ENCODE measurements around the gene RGS10. TPM values are rescaled to one million over a fixed set of nuclear protein-coding genes. Genes with fewer than 3 reads are reported as not detected.
A peak's percentile ranks its signal among the peaks of the same experiment; 100 is the strongest.

Gene RGS10
- total and polyA plus RNA-seq, 3 experiments from 2014 or later: 127 to 182 (median 130) TPM

GRCh38 chr10:119505588-119506315, 36.8 kb downstream of the RGS10 start:
- H3K36me3 ChIP-seq (ENCODE audit: insufficient read depth, low read length): peaks cover 18% of the 10 kb centered on the region
- ChIA-PET CTCF (interaction anchor here (1.3 to 2.1 kb wide), 2 partner anchors 16 to 32 kb away, joined by 3 to 6 read pairs; no protein-coding TSS in a partner anchor), POLR2A (interaction anchor here (0.6 kb wide), 2 partner anchors 12 to 32 kb away, joined by 3 to 6 read pairs; no protein-coding TSS in a partner anchor)
- H3K27me3 ChIP-seq (ENCODE audit: insufficient read depth, low read length, poor library complexity, severe bottlenecking): no peaks in the 10 kb centered on the region
- peak overlapping the region in 7 of 8 donors; percentile 6 to 94 (median 54) for H3K27ac Mint-ChIP-seq
- peak in 1 of 5 donors; percentile 79 for DNase-seq
- peak overlapping the region; percentile 51 for H3K4me3 ChIP-seq (ENCODE audit: low read length)
- H3K27me3 Mint-ChIP-seq: no peaks in the 10 kb centered on the region
- H3K36me3 Mint-ChIP-seq: peaks cover 5 to 58% (median 15%) of the 10 kb centered on the region in 3 donors
- H3K4me1 ChIP-seq (ENCODE audit: insufficient read depth, low read length): peaks cover 71% of the 10 kb centered on the region
- no peaks in the 10 kb centered on the region for H3K9me3 Mint-ChIP-seq
- H3K4me1 Mint-ChIP-seq: peaks cover 53 to 65% (median 60%) of the 10 kb centered on the region in 3 donors
- H3K4me3 Mint-ChIP-seq: peak overlapping the region in 4 of 7 donors; percentile 19 to 63 (median 26)
- no peaks in the 10 kb centered on the region for H3K9me3 ChIP-seq (ENCODE audit: low read length)
- no peak overlapping the region for H3K27ac ChIP-seq (ENCODE audit: low read depth, low read length)

DNA sequence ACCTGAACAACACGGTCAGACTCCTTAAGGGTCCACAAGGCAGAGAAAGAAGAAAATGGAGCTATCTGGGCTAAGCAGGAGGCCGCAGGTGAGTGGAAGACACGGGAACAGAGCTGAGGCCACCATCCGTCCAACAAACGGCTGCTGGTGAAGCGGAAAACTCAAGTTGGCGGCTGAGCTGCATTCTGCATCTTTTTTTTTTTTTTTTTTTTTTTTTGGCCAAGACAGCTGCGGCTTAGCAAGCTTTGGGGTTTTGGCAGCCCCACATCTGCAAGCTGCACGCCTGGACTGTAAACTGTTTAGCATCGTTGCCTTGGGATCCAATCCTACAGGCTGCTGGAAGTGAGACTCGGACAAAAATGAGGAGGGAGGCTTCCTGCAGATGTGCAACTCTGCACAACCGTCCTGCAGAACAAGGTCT, 37.4 kb downstream of the RGS10 start:
- peaks cover 2 to 54% (median 12%) of the 10 kb centered on the region in 3 donors for H3K36me3 Mint-ChIP-seq
- peak overlapping the region; percentile 8 to 99 (median 91) for H3K27ac Mint-ChIP-seq
- Histone ChIP-seq H3K4me1 (ENCODE audit: insufficient read depth, low read length) (peaks cover 71% of the 10 kb centered on the region), H3K27ac (ENCODE audit: low read depth, low read length) (no peak overlapping the region), H3K27me3 (ENCODE audit: insufficient read depth, low read length, poor library complexity, severe bottlenecking) (no peaks in the 10 kb centered on the region), H3K36me3 (ENCODE audit: insufficient read depth, low read length) (peaks cover 18% of the 10 kb centered on the region), H3K9me3 (ENCODE audit: low read length) (no peaks in the 10 kb centered on the region), H3K4me3 (ENCODE audit: low read length) (peak overlapping the region; percentile 51)
- H3K27me3 Mint-ChIP-seq: no peaks in the 10 kb centered on the region
- DNase-seq: peak in 1 of 5 donors; percentile 56
- no peaks in the 10 kb centered on the region for H3K9me3 Mint-ChIP-seq
- POLR2A ChIA-PET: interaction anchor here (0.6 to 1.4 kb wide), 3 partner anchors 12 to 38 kb away, joined by 3 to 6 read pairs (median 6); no protein-coding TSS in a partner anchor
- H3K4me1 Mint-ChIP-seq: peaks cover 57 to 67% (median 62%) of the 10 kb centered on the region in 3 donors
- CTCF ChIA-PET: interaction anchor here (2.1 kb wide), 1 partner anchor 15 kb away, joined by 6 read pairs; no protein-coding TSS in a partner anchor
- peak overlapping the region in 3 of 7 donors; percentile 28 to 63 (median 54) for H3K4me3 Mint-ChIP-seq

DNA sequence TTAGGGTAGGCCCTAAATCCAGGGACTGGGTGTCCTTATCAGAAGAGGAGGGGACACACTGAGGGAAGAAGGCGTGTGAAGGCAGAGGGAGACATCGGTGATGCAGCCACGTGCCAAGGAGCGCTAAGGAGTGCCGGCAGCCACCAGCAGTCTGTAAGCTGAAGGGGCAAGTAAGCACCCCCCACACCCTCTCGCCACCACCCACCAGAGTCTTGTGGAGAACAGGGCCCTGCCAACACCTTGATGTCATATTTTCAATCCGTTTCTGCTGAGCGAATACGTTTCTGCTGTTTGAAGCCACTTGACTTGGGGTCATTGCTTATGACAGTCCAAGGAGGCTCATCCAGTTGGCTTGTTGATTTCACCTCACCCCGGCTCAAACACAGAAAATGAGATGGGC, 37.9 kb downstream of the RGS10 start:
- DNase-seq: peak in 1 of 5 donors; percentile 51
- peaks cover 19% of the 10 kb centered on the region for H3K36me3 ChIP-seq (ENCODE audit: insufficient read depth, low read length)
- Mint-ChIP-seq H3K4me1 (peaks cover 58 to 70% (median 67%) of the 10 kb centered on the region in 3 donors), H3K4me3 (peak overlapping the region in 4 of 7 donors; percentile 3 to 60 (median 41)), H3K9me3 (no peaks in the 10 kb centered on the region), H3K36me3 (peaks cover 0 to 56% (median 12%) of the 10 kb centered on the region in 3 donors), H3K27me3 (no peaks in the 10 kb centered on the region), H3K27ac (peak overlapping the region in 7 of 8 donors; percentile 61 to 99 (median 91))
- H3K4me3 ChIP-seq (ENCODE audit: low read length): peak overlapping the region; percentile 51
- CTCF ChIA-PET: interaction anchor here (1.7 to 2.1 kb wide), 2 partner anchors 13 to 15 kb away, joined by 3 to 6 read pairs; no protein-coding TSS in a partner anchor
- H3K4me1 ChIP-seq (ENCODE audit: insufficient read depth, low read length): peaks cover 72% of the 10 kb centered on the region
- no peaks in the 10 kb centered on the region for H3K27me3 ChIP-seq (ENCODE audit: insufficient read depth, low read length, poor library complexity, severe bottlenecking)
- H3K27ac ChIP-seq (ENCODE audit: low read depth, low read length): no peak overlapping the region
- POLR2A ChIA-PET: interaction anchor here (1.4 kb wide), 1 partner anchor 39 kb away, joined by 6 read pairs; no protein-coding TSS in a partner anchor
- H3K9me3 ChIP-seq (ENCODE audit: low read length): no peaks in the 10 kb centered on the region

DNA sequence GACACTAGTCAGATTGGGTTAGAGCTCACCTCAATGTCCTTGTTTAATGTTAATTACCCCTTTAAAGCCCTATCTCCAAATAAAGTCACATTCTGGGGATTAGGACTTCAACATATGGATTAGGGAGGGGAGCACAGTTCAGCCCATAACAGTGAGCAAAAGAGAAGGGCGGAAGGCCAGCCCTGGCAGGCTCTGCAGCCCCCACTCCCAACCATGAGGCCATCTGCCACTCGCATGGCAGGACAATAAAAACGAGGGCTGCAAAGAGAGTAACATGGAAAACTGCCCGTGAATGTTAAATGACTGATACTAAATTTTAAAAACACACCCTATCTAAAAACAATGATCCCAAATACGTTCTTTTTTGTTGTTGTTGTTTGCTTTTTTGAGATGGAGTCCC, 38.7 kb downstream of the RGS10 start:
- Histone ChIP-seq H3K4me1 (ENCODE audit: insufficient read depth, low read length) (peaks cover 80% of the 10 kb centered on the region), H3K27me3 (ENCODE audit: insufficient read depth, low read length, poor library complexity, severe bottlenecking) (no peaks in the 10 kb centered on the region), H3K9me3 (ENCODE audit: low read length) (no peaks in the 10 kb centered on the region), H3K36me3 (ENCODE audit: insufficient read depth, low read length) (peaks cover 24% of the 10 kb centered on the region), H3K27ac (ENCODE audit: low read depth, low read length) (no peak overlapping the region), H3K4me3 (ENCODE audit: low read length) (no peak overlapping the region)
- H3K4me1 Mint-ChIP-seq: peaks cover 66 to 78% (median 75%) of the 10 kb centered on the region in 3 donors
- CTCF ChIA-PET: interaction anchor here (1.7 to 4.7 kb wide), 3 partner anchors 8 to 14 kb away, joined by 3 to 24 read pairs (median 7); no protein-coding TSS in a partner anchor
- peak overlapping the region; percentile 51 to 99 (median 91) for H3K27ac Mint-ChIP-seq
- no peaks in the 10 kb centered on the region for H3K27me3 Mint-ChIP-seq
- H3K9me3 Mint-ChIP-seq: no peaks in the 10 kb centered on the region
- DNase-seq: no peak
- H3K4me3 Mint-ChIP-seq: peak overlapping the region in 4 of 7 donors; percentile 26 to 68 (median 34)
- POLR2A ChIA-PET: interaction anchor here (0.7 to 1.4 kb wide), 4 partner anchors 39 to 368 kb away, joined by 3 to 6 read pairs (median 4); partner anchors contain the start of genes GRK5 and RGS10
- peaks cover 0 to 58% (median 15%) of the 10 kb centered on the region in 3 donors for H3K36me3 Mint-ChIP-seq

DNA sequence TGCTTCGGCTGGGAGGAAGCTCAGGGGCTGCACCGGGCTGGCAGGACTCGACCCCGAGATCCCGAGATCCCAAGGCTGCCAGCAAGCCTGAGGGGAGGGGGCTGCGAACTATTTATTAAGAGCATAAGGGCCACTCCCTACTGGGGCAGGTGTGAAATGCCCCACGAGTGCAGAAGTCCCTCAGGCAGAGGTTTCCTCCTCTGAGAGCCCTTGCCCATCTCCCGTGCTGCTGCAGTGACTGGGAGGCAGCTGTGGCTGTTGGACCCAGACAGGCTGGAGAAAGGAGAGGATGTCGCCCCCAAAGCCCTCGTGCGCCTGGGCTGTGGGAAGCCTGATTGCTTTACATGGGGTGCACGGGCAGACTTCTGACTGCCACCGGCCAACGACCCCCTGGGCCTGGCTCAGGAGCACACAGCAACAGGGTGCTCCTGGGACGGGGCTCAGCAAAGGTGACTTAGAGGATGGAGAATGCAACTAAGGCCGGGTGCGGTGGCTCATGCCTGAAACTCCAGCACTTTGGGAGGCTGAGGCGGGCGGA, 39.8 kb downstream of the RGS10 start:
- peak overlapping the region; percentile 52 for H3K27ac ChIP-seq (ENCODE audit: low read depth, low read length)
- no peaks in the 10 kb centered on the region for H3K27me3 ChIP-seq (ENCODE audit: insufficient read depth, low read length, poor library complexity, severe bottlenecking)
- Mint-ChIP-seq H3K27ac (peak overlapping the region; percentile 94 to 99 (median 98)), H3K9me3 (no peaks in the 10 kb centered on the region), H3K4me3 (peak overlapping the region; percentile 46 to 92 (median 77)), H3K27me3 (no peaks in the 10 kb centered on the region), H3K4me1 (peaks cover 71 to 84% (median 83%) of the 10 kb centered on the region in 3 donors), H3K36me3 (peaks cover 0 to 55% (median 13%) of the 10 kb centered on the region in 3 donors)
- ChIA-PET CTCF (interaction anchor here (0.6 to 4.7 kb wide), 6 partner anchors 9 to 41 kb away, joined by 3 to 24 read pairs (median 5); partner anchors contain the start of gene RGS10), POLR2A (interaction anchor here (0.6 to 1.6 kb wide), 9 partner anchors 9 to 369 kb away, joined by 3 to 9 read pairs (median 3); partner anchors contain the start of gene RGS10)
- H3K4me1 ChIP-seq (ENCODE audit: insufficient read depth, low read length): peaks cover 86% of the 10 kb centered on the region
- H3K9me3 ChIP-seq (ENCODE audit: low read length): no peaks in the 10 kb centered on the region
- peak overlapping the region; percentile 54 for H3K4me3 ChIP-seq (ENCODE audit: low read length)
- peaks cover 20% of the 10 kb centered on the region for H3K36me3 ChIP-seq (ENCODE audit: insufficient read depth, low read length)
- no peak for DNase-seq

- peak; percentile 52 to 96 (median 88) for DNase-seq
- Histone ChIP-seq H3K27ac (ENCODE audit: low read depth, low read length) (peak overlapping the region; percentile 52), H3K27me3 (ENCODE audit: insufficient read depth, low read length, poor library complexity, severe bottlenecking) (no peaks in the 10 kb centered on the region), H3K4me3 (ENCODE audit: low read length) (peak overlapping the region; percentile 54), H3K9me3 (ENCODE audit: low read length) (no peaks in the 10 kb centered on the region), H3K36me3 (ENCODE audit: insufficient read depth, low read length) (peaks cover 20% of the 10 kb centered on the region), H3K4me1 (ENCODE audit: insufficient read depth, low read length) (peaks cover 86% of the 10 kb centered on the region)
- Mint-ChIP-seq H3K4me3 (peak overlapping the region; percentile 46 to 92 (median 77)), H3K36me3 (peaks cover 0 to 54% (median 13%) of the 10 kb centered on the region in 3 donors), H3K27ac (peak overlapping the region; percentile 94 to 99 (median 98)), H3K4me1 (peaks cover 73 to 87% (median 87%) of the 10 kb centered on the region in 3 donors), H3K9me3 (no peaks in the 10 kb centered on the region), H3K27me3 (no peaks in the 10 kb centered on the region)
- CTCF ChIA-PET: interaction anchor here (0.6 to 4.7 kb wide), 6 partner anchors 9 to 42 kb away, joined by 3 to 24 read pairs (median 5); partner anchors contain the start of gene RGS10
- POLR2A ChIA-PET: interaction anchor here (0.6 to 1.6 kb wide), 6 partner anchors 8 to 39 kb away, joined by 3 to 9 read pairs (median 3); no protein-coding TSS in a partner anchor
Observed at GRCh38 chr10:119502209-119502608, 40.3 kb downstream of the RGS10 start.

- peak in 2 of 5 donors; percentile 35 to 48 for DNase-seq
- Histone ChIP-seq H3K4me1 (ENCODE audit: insufficient read depth, low read length) (peaks cover 81% of the 10 kb centered on the region), H3K27me3 (ENCODE audit: insufficient read depth, low read length, poor library complexity, severe bottlenecking) (no peaks in the 10 kb centered on the region), H3K9me3 (ENCODE audit: low read length) (no peaks in the 10 kb centered on the region), H3K36me3 (ENCODE audit: insufficient read depth, low read length) (peaks cover 20% of the 10 kb centered on the region), H3K4me3 (ENCODE audit: low read length) (peak overlapping the region; percentile 54), H3K27ac (ENCODE audit: low read depth, low read length) (peak overlapping the region; percentile 52)
- Mint-ChIP-seq H3K27ac (peak overlapping the region; percentile 94 to 99 (median 98)), H3K4me3 (peak overlapping the region; percentile 46 to 92 (median 77)), H3K36me3 (peaks cover 0 to 49% (median 11%) of the 10 kb centered on the region in 3 donors), H3K4me1 (peaks cover 70 to 87% (median 82%) of the 10 kb centered on the region in 3 donors), H3K27me3 (no peaks in the 10 kb centered on the region), H3K9me3 (no peaks in the 10 kb centered on the region)
- ChIA-PET POLR2A (interaction anchor here (0.7 kb wide), 1 partner anchor 40 kb away, joined by 3 read pairs; no protein-coding TSS in a partner anchor), CTCF (interaction anchor here (0.7 to 4.7 kb wide), 2 partner anchors 12 to 41 kb away, joined by 3 to 24 read pairs; partner anchors contain the start of gene RGS10)
Observed at GRCh38 chr10:119501690-119502089, 40.8 kb downstream of the RGS10 start.

Measured in CD8-positive, alpha-beta memory T cell (primary cell).